ENCODE data around the gene ACLY.

DNA sequence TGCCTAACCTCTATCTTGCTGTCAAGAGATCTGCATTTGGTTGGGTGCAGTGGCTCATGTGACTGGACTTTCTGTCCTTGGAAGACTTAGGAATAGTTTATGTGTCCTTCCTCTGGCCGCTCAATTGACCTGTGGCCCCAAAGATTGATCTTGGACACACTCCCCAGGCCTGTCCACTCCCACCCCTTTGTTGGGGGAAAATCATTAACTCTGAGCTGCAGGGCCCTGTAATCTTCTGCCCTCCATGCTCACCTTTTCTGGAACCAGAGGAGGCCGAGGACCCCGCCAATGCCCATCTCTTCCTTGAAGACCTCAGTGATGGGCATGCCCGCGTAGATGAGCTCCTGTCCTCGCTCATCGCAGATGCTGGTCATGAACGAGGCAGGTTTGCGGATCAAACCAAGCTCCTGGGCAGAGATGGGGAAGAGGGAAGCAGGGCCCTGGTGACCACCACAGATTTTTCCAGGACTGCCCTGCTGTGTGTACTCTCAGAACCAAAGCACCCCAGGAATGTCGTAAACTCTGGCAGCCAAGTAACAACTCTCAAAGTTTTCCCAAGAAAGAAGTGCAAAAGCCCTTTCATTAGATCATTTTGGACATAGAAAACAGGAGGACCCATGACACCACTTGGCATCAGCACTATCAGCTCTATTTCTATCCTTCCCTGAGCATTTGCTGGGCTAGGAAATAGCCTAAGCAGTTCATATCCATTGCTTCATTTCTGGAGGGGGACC, 45.0 kb downstream of the ACLY start:
- TF ChIP-seq, protein P1, sequence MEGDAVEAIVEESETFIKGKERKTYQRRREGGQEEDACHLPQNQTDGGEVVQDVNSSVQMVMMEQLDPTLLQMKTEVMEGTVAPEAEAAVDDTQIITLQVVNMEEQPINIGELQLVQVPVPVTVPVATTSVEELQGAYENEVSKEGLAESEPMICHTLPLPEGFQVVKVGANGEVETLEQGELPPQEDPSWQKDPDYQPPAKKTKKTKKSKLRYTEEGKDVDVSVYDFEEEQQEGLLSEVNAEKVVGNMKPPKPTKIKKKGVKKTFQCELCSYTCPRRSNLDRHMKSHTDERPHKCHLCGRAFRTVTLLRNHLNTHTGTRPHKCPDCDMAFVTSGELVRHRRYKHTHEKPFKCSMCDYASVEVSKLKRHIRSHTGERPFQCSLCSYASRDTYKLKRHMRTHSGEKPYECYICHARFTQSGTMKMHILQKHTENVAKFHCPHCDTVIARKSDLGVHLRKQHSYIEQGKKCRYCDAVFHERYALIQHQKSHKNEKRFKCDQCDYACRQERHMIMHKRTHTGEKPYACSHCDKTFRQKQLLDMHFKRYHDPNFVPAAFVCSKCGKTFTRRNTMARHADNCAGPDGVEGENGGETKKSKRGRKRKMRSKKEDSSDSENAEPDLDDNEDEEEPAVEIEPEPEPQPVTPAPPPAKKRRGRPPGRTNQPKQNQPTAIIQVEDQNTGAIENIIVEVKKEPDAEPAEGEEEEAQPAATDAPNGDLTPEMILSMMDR (IDR thresholded peaks at IDR 0.05) = no peak
- TF ChIP-seq EP300 (IDR thresholded peaks at IDR 0.05) (no peak), POLR2A (IDR thresholded peaks at IDR 0.05; ENCODE audit: low read length) (no peak), ELK1 (IDR thresholded peaks at IDR 0.05; ENCODE audit: low read depth, low read length) (no peak), HES2 (IDR thresholded peaks at IDR 0.05) (no peak), CEBPB (IDR thresholded peaks at IDR 0.05) (no peak), MAX (IDR thresholded peaks at IDR 0.05) (no peak), CHD2 (IDR thresholded peaks at IDR 0.05; ENCODE audit: low read length, partially characterized antibody) (no peak)
- TF ChIP-seq, protein P2, sequence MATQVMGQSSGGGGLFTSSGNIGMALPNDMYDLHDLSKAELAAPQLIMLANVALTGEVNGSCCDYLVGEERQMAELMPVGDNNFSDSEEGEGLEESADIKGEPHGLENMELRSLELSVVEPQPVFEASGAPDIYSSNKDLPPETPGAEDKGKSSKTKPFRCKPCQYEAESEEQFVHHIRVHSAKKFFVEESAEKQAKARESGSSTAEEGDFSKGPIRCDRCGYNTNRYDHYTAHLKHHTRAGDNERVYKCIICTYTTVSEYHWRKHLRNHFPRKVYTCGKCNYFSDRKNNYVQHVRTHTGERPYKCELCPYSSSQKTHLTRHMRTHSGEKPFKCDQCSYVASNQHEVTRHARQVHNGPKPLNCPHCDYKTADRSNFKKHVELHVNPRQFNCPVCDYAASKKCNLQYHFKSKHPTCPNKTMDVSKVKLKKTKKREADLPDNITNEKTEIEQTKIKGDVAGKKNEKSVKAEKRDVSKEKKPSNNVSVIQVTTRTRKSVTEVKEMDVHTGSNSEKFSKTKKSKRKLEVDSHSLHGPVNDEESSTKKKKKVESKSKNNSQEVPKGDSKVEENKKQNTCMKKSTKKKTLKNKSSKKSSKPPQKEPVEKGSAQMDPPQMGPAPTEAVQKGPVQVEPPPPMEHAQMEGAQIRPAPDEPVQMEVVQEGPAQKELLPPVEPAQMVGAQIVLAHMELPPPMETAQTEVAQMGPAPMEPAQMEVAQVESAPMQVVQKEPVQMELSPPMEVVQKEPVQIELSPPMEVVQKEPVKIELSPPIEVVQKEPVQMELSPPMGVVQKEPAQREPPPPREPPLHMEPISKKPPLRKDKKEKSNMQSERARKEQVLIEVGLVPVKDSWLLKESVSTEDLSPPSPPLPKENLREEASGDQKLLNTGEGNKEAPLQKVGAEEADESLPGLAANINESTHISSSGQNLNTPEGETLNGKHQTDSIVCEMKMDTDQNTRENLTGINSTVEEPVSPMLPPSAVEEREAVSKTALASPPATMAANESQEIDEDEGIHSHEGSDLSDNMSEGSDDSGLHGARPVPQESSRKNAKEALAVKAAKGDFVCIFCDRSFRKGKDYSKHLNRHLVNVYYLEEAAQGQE (IDR thresholded peaks at IDR 0.05) = no peak
- TF ChIP-seq, protein P3, sequence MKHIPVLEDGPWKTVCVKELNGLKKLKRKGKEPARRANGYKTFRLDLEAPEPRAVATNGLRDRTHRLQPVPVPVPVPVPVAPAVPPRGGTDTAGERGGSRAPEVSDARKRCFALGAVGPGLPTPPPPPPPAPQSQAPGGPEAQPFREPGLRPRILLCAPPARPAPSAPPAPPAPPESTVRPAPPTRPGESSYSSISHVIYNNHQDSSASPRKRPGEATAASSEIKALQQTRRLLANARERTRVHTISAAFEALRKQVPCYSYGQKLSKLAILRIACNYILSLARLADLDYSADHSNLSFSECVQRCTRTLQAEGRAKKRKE (CRISPR knock-in tag; IDR thresholded peaks at IDR 0.05; ENCODE audit: low read depth) = no peak
